Endothelial cell of umbilical vein (primary cell): Measurements from ENCODE around the gene TRAF3. TPM values are rescaled to one million over a fixed set of nuclear protein-coding genes. Genes with fewer than 3 reads are reported as not detected.

Experiments used
- BruUV-seq: library from RNA; stranded (reverse); fragments of 400-500 nt; replicated peaks from 2 replicates; lab custom pipeline; 2021; lab: Mats Ljungman, UMichigan
- CTCF ChIA-PET: fragments of 300-600, 350-600 bp; sonication (Branson Sonifier 250); formaldehyde crosslinking; loops from one replicate; lab custom pipeline; 2021; ENCODE audit warnings: antibody characterized with exemption, inconsistent platforms; lab: Charles Lee
- POLR2A ChIA-PET: fragments of 300-600, 350-600 bp; sonication (Branson Sonifier 250); formaldehyde crosslinking; loops from one replicate; lab custom pipeline; 2021; ENCODE audit warnings: antibody characterized with exemption, inconsistent platforms; lab: Charles Lee
- DNase-seq: peaks from one replicate; pipeline ENCODE4 v3.0.0-alpha.2; 2011; ENCODE audit warnings: low read depth, low spot score
- FAIRE-seq: peaks from 2 replicates; lab custom pipeline; 2011; peaks lifted over from hg19 to GRCh38; lab: Jason Lieb, UNC
- H2AFZ ChIP-seq: 2 replicates; pipeline ENCODE4 v1.6.0; 2012; ENCODE audit warnings: low read depth, low read length, control low read depth, inconsistent platforms
- H3K27ac ChIP-seq: 2 replicates; pipeline ENCODE4 v1.5.1; 2011; ENCODE audit warnings: low read depth, mild to moderate bottlenecking, control low read depth, low read length, moderate library complexity; ENCODE audit not compliant: insufficient read depth
- H3K27me3 ChIP-seq, 2 experiments: 2 replicates each; pipeline versions ENCODE4 v1.6.0 to v1.6.1; 2011; ENCODE audit warnings: low read length in 2 of 2, mixed read lengths in 1 of 2; ENCODE audit not compliant: control insufficient read depth in 2 of 2, insufficient read depth in 2 of 2
- H3K36me3 ChIP-seq, 2 experiments: 2 replicates in 1 of 2; 3 replicates in 1 of 2; pipeline ENCODE4 v1.5.1; 2011; ENCODE audit warnings: low read length in 2 of 2, mild to moderate bottlenecking in 1 of 2, moderate library complexity in 1 of 2; ENCODE audit not compliant: control insufficient read depth in 2 of 2, insufficient read depth in 2 of 2; ENCODE audit errors: extremely low read depth in 1 of 2
- H3K4me1 ChIP-seq: 3 replicates; pipeline ENCODE4 v1.5.1; 2011; ENCODE audit warnings: mild to moderate bottlenecking, low read length; ENCODE audit not compliant: control insufficient read depth, insufficient read depth; ENCODE audit errors: extremely low read depth
- H3K4me2 ChIP-seq: 2 replicates; pipeline ENCODE4 v1.6.1; 2011; ENCODE audit warnings: low read length, control low read depth, mixed read lengths; ENCODE audit not compliant: insufficient read depth
- H3K4me3 ChIP-seq, 3 experiments: fragments of 200-600 bp in 1 of 3; sonication (generic), shearing (Covaris generic) in 1 of 3; replicated peaks in 1 of 3; 2 replicates each; pipeline ENCODE4 v1.5.1; 2011 to 2016; ENCODE audit warnings: control low read depth in 3 of 3, low read length in 3 of 3, mild to moderate bottlenecking in 2 of 3, inconsistent platforms in 1 of 3, low read depth in 1 of 3, moderate library complexity in 1 of 3; ENCODE audit not compliant: insufficient read depth in 1 of 3
- H3K79me2 ChIP-seq: 2 replicates; pipeline ENCODE4 v1.6.0; 2012; ENCODE audit warnings: low read length, inconsistent platforms; ENCODE audit not compliant: control insufficient read depth, insufficient read depth
- H3K9ac ChIP-seq: replicated peaks from 2 replicates; pipeline ENCODE3; 2011; ENCODE audit warnings: low read length, control low read depth; ENCODE audit not compliant: insufficient read depth; ENCODE audit errors: extremely low read depth
- H3K9me1 ChIP-seq: replicated peaks from 3 replicates; pipeline ENCODE4 v1.6.0; 2011; ENCODE audit warnings: mild to moderate bottlenecking, low read length; ENCODE audit not compliant: control insufficient read depth, insufficient read depth; ENCODE audit errors: extremely low read depth
- H3K9me3 ChIP-seq: replicated peaks from 2 replicates; pipeline ENCODE4 v1.5.1; 2012; ENCODE audit warnings: low read length, inconsistent platforms; ENCODE audit not compliant: control insufficient read depth, insufficient read depth
- H4K20me1 ChIP-seq: replicated peaks from 2 replicates; pipeline ENCODE3; 2011; ENCODE audit warnings: mild to moderate bottlenecking, low read length; ENCODE audit not compliant: control insufficient read depth, insufficient read depth; ENCODE audit errors: extremely low read depth
- CTCF ChIP-seq, 2 donors: IDR thresholded peaks; 1 replicate in 1 of 2; 2 replicates in 1 of 2; pipeline ENCODE4 v1.5.1; 2011; ENCODE audit warnings: low read length in 2 of 2, mild to moderate bottlenecking in 2 of 2, moderate library complexity in 2 of 2, control low read depth in 1 of 2, inconsistent platforms in 1 of 2, low read depth in 1 of 2; ENCODE audit not compliant: insufficient read depth in 1 of 2; ENCODE audit errors: extremely low read depth in 1 of 2
- EZH2 ChIP-seq: IDR thresholded peaks from 2 replicates; pipeline ENCODE4 v1.6.1; 2012; ENCODE audit warnings: borderline replicate concordance, low read depth, mild to moderate bottlenecking, moderate library complexity, low read length, inconsistent platforms; ENCODE audit not compliant: severe bottlenecking
- FOS ChIP-seq: IDR thresholded peaks from 2 replicates; pipeline ENCODE4 v1.6.1; 2011; ENCODE audit warnings: mild to moderate bottlenecking, low read length, moderate library complexity, borderline replicate concordance; ENCODE audit not compliant: insufficient read depth
- GATA2 ChIP-seq: IDR thresholded peaks from 2 replicates; pipeline ENCODE4 v1.7.0; 2011; ENCODE audit warnings: low read depth, mild to moderate bottlenecking, moderate library complexity, mixed read lengths, low read length; ENCODE audit not compliant: insufficient read length, insufficient read depth
- JUN ChIP-seq: IDR thresholded peaks from 2 replicates; pipeline ENCODE4 v1.6.1; 2011; ENCODE audit warnings: borderline replicate concordance, low read depth; ENCODE audit not compliant: insufficient read length, insufficient read depth
- MAX ChIP-seq: IDR thresholded peaks from 2 replicates; pipeline ENCODE4 v1.6.1; 2011; ENCODE audit not compliant: insufficient read depth, insufficient read length
- MYC ChIP-seq: IDR thresholded peaks from one replicate; pipeline ENCODE4 v1.6.1; 2011; ENCODE audit warnings: mild to moderate bottlenecking, low read depth, low read length
- POLR2A ChIP-seq: IDR thresholded peaks from 2 replicates; pipeline ENCODE4 v1.6.1; 2012; ENCODE audit warnings: low read depth, mild to moderate bottlenecking, control low read depth, low read length
- POLR2AphosphoS5 ChIP-seq: IDR thresholded peaks from 2 replicates; pipeline ENCODE4 v1.6.1; 2012; ENCODE audit warnings: low read depth, mild to moderate bottlenecking, control low read depth, low read length, moderate library complexity; ENCODE audit not compliant: insufficient read depth
- dilution Hi-C: fragments of 300-500 bp; cut with MboI; formaldehyde crosslinking; loops from one replicate; pipeline ENCODE4 v1.15.0; 2019; ENCODE audit warnings: low sequenced_read_pairs; ENCODE audit not compliant: extremely low pct_ligation_motif_present
- intact Hi-C: fragments of 100-400 bp; cut with micrococcal nuclease; formaldehyde crosslinking; loops from one replicate; pipeline ENCODE4 v1.10.0; 2022
- polyA plus RNA-seq, 4 experiments: library from polyadenylated mRNA; depleted of rRNA in 3 of 4; stranded (reverse) in 3 of 4; unstranded in 1 of 4; fragments of >200 nt; gene quantifications; 2 replicates each; pipeline versions ENCODE4 v1.2.1 to v1.2.3, GENCODE V29; 2011 to 2012; ENCODE audit warnings: missing spikeins in 1 of 4
- total RNA-seq: library from RNA; stranded (reverse); gene quantifications from 2 replicates; pipeline ENCODE4 v1.2.3, GENCODE V29; 2021

TRAF3 gene
- total and polyA plus RNA-seq, 2 donors (not counting 3 experiments of a cell fraction or from before 2014, with no cell fraction given): 14.4 to 27.6 TPM

- Histone ChIP-seq H3K9ac (no peak overlapping the region), H3K9me1 (no peaks in the 10 kb centered on the region), H3K36me3 (no peaks in the 10 kb centered on the region), H3K9me3 (no peaks in the 10 kb centered on the region), H3K4me1 (peaks cover 14% of the 10 kb centered on the region), H3K79me2 (peaks cover 64% of the 10 kb centered on the region), H3K4me3 (no peak overlapping the region), H2AFZ (no peak overlapping the region), H3K4me2 (no peak overlapping the region), H4K20me1 (no peaks in the 10 kb centered on the region), H3K27ac (no peak overlapping the region), H3K27me3 (no peaks in the 10 kb centered on the region)
- no TSS peak for BruUV-seq
- DNase-seq (no peak), FAIRE-seq (no peak)
- ChIA-PET CTCF (no interaction called here), POLR2A (no interaction called here)
- TF ChIP-seq GATA2: no peak
- no peak for TF ChIP-seq MYC
- no peak for TF ChIP-seq EZH2
- intact Hi-C loops (loop anchor here (2.0 to 5.0 kb wide), 2 partner anchors 187 to 255 kb away; partner anchors contain the start of gene RCOR1), dilution Hi-C loops (no loop called here)
Measured at GRCh38 chr14:102779574-102780315, 2.5 kb downstream of the TRAF3 start.

GRCh38 chr14:102781063-102781462 lies 3.8 kb downstream of the TRAF3 start:
- Histone ChIP-seq H3K4me3 (no peak overlapping the region), H3K79me2 (peaks cover 72% of the 10 kb centered on the region)
- POLR2A ChIA-PET: no interaction called here

More at GRCh38 chr14:102781063-102781462, 3.8 kb downstream of the TRAF3 start:
- H3K27me3 ChIP-seq: no peaks in the 10 kb centered on the region
- intact Hi-C loops: no loop called here
- H2AFZ ChIP-seq: no peak overlapping the region
- no peak for TF ChIP-seq CTCF (IDR thresholded peaks at IDR 0.05; ENCODE audit: extremely low read depth in 1 of 2, insufficient read depth in 1 of 2, low read depth in 1 of 2, low read length in 2 of 2)
- TF ChIP-seq JUN: no peak
- no peak for TF ChIP-seq MYC
- TF ChIP-seq EZH2: no peak
- TF ChIP-seq MAX: no peak
- no peak for TF ChIP-seq GATA2
- no peak for TF ChIP-seq FOS
- TF ChIP-seq POLR2A: no peak
- no peak for TF ChIP-seq POLR2AphosphoS5
- no peak overlapping the region for H3K27ac ChIP-seq
- CTCF ChIA-PET: no interaction called here
- H4K20me1 ChIP-seq: no peaks in the 10 kb centered on the region
- dilution Hi-C loops: no loop called here
- peaks cover 14% of the 10 kb centered on the region for H3K4me1 ChIP-seq
- H3K9me3 ChIP-seq: no peaks in the 10 kb centered on the region
- no peak overlapping the region for H3K9ac ChIP-seq
- H3K36me3 ChIP-seq: no peaks in the 10 kb centered on the region
- no peak overlapping the region for H3K4me2 ChIP-seq
- DNase-seq: no peak
- no peaks in the 10 kb centered on the region for H3K9me1 ChIP-seq
- BruUV-seq: no TSS peak
- FAIRE-seq: no peak
